ENCODE measurements around the gene ZBTB17.

DNA sequence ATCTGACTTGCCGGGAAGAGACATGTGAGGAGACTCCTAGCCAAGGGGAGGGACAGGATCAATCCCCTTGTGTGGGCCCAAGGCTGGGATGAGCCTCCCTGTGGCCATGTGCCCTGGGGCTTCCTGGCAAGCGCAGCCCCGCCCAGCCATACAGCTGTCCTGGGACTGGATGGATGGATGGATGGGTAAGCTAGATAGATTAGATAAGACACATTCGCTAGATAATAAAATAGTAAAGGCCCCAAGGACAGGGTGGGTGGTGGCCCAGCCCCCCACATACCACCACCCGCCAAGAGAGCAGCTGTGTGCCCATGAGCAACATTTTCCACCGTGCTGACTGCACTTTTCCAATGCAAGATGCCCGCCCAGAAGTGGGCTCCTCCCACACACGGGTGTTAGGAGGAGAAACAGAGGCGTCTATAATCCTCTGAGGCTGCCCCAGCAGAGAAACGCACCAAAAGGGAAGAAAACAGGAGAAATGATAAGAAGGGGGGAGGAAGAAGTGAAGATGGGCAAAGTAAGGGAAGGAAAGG, 25.1 kb downstream of the ZBTB17 start:
- TF ChIP-seq POLR2A (IDR thresholded peaks at IDR 0.05), result no peak
- TF ChIP-seq, protein P1, sequence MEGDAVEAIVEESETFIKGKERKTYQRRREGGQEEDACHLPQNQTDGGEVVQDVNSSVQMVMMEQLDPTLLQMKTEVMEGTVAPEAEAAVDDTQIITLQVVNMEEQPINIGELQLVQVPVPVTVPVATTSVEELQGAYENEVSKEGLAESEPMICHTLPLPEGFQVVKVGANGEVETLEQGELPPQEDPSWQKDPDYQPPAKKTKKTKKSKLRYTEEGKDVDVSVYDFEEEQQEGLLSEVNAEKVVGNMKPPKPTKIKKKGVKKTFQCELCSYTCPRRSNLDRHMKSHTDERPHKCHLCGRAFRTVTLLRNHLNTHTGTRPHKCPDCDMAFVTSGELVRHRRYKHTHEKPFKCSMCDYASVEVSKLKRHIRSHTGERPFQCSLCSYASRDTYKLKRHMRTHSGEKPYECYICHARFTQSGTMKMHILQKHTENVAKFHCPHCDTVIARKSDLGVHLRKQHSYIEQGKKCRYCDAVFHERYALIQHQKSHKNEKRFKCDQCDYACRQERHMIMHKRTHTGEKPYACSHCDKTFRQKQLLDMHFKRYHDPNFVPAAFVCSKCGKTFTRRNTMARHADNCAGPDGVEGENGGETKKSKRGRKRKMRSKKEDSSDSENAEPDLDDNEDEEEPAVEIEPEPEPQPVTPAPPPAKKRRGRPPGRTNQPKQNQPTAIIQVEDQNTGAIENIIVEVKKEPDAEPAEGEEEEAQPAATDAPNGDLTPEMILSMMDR (IDR thresholded peaks at IDR 0.05), result no peak
